ENCODE data around the gene IMP4.

DNA sequence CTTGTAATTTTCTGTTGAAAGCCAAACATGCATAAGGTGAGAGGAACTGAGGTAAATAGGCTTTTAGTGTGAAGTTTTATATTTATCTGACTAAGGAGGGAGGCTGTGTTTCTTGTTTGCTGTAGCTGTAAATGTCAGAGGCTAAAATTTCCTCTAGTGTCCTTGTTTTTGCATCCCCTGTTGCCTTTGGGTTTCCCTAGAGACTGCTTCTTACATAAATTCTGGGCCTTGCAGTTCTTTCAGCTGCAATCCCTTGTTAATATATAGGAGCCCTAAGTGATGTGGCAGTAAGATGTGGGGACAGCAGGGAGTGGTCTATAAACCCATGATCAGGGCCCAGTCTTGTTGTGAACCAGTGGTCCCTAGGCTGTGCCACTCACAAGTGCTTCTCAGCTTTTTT is 7.5 kb upstream of the IMP4 start:
- TF ChIP-seq CTCF (IDR thresholded peaks at IDR 0.05), result no peak
- no peak for TF ChIP-seq EP300 (IDR thresholded peaks at IDR 0.05)
